Measurements from ENCODE around the gene AKAP8L. TPM values are rescaled to one million over a fixed set of nuclear protein-coding genes. Genes with fewer than 3 reads are reported as not detected.

AKAP8L gene
- total and polyA plus RNA-seq, 2 donors (not counting 1 experiment from before 2014, with no cell fraction given) = 184 to 211 TPM

DNA sequence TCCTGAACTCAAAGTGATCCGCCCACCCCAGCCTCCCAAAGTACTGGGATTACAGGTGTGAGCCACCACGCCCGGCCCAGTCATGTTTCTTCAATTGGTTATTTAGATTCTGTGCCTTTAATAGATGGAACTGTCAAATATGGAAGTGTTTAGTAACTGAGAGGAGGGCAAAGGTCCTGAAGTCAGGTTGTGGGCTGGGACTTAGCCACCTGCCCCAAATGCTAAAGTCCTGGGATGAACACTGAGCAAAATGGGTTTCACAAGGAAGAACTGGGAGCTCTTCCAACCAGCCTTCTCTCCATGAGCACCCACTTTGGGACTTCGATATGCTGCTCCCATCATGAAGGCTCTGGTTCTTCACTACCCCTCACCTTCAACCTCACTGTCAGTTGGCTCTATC lies 60.9 kb downstream of the AKAP8L start:
- H3K9ac ChIP-seq (ENCODE audit: low read length) = no peak overlapping the region
- no peak overlapping the region for H3K4me2 ChIP-seq (replicated peaks; ENCODE audit: low read depth, low read length, poor library complexity, severe bottlenecking)
- Mint-ChIP-seq H3K4me1 (no peaks in the 10 kb centered on the region), H3K27ac (no peak overlapping the region), H3K9me3 (ENCODE audit: insufficient read depth) (no peaks in the 10 kb centered on the region), H3K4me3 (no peak overlapping the region), H3K27me3 (no peaks in the 10 kb centered on the region)
- no peaks in the 10 kb centered on the region for H3K9me3 ChIP-seq (ENCODE audit: control extremely low read depth in 1 of 3, control insufficient read depth in 2 of 3, insufficient read depth in 1 of 3, low read length in 2 of 3)
- peaks cover 23 to 76% of the 10 kb centered on the region in 2 experiments for H3K36me3 ChIP-seq (replicated peaks in 1 of 2; ENCODE audit: control extremely low read depth in 1 of 2, control insufficient read depth in 1 of 2, extremely low read depth in 1 of 2, insufficient read depth in 2 of 2, low read length in 1 of 2)
- H3K4me3 ChIP-seq (ENCODE audit: control extremely low read depth in 1 of 5, extremely low read depth in 1 of 5, insufficient read depth in 1 of 5, low read depth in 2 of 5, low read length in 4 of 5) = no peak overlapping the region
- TF ChIP-seq EZH2 (IDR thresholded peaks at IDR 0.05; ENCODE audit: borderline replicate concordance, insufficient read depth, low read depth, low read length, poor library complexity, severe bottlenecking) = no peak
- TF ChIP-seq, protein P1, sequence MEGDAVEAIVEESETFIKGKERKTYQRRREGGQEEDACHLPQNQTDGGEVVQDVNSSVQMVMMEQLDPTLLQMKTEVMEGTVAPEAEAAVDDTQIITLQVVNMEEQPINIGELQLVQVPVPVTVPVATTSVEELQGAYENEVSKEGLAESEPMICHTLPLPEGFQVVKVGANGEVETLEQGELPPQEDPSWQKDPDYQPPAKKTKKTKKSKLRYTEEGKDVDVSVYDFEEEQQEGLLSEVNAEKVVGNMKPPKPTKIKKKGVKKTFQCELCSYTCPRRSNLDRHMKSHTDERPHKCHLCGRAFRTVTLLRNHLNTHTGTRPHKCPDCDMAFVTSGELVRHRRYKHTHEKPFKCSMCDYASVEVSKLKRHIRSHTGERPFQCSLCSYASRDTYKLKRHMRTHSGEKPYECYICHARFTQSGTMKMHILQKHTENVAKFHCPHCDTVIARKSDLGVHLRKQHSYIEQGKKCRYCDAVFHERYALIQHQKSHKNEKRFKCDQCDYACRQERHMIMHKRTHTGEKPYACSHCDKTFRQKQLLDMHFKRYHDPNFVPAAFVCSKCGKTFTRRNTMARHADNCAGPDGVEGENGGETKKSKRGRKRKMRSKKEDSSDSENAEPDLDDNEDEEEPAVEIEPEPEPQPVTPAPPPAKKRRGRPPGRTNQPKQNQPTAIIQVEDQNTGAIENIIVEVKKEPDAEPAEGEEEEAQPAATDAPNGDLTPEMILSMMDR (IDR thresholded peaks at IDR 0.05) = no peak
- ATAC-seq (ENCODE audit: low read depth) = no peak
- ChIA-PET POLR2A (interaction anchor here (0.6 to 0.9 kb wide), 5 partner anchors 21 to 1630 kb away, joined by 3 to 8 read pairs (median 7); partner anchors contain the start of gene AKAP8), CTCF (interaction anchor here (1.0 kb wide), 2 partner anchors 61 to 69 kb away, joined by 3 to 5 read pairs; partner anchors contain the start of gene AKAP8L)
- H3K79me2 ChIP-seq (ENCODE audit: control insufficient read depth, insufficient read depth, low read length) = peaks cover 9% of the 10 kb centered on the region
- H3K4me1 ChIP-seq (ENCODE audit: control insufficient read depth in 2 of 2, insufficient read depth in 2 of 2, low read length in 2 of 2) = no peaks in the 10 kb centered on the region
- WGBS (ENCODE audit: insufficient coverage) = 100% methylated on average over 1 of the region's 4 CpGs
- intact Hi-C loops (cut with micrococcal nuclease) = no loop called here
- H4K20me1 ChIP-seq (ENCODE audit: control insufficient read depth, insufficient read depth, low read length, poor library complexity, severe bottlenecking) = peaks cover 6% of the 10 kb centered on the region
- no peak overlapping the region for H3K27ac ChIP-seq (ENCODE audit: low read length in 2 of 2)
- H3K27me3 ChIP-seq (replicated peaks in 1 of 4; ENCODE audit: control extremely low read depth in 1 of 4, control insufficient read depth in 3 of 4, insufficient read depth in 4 of 4, low read length in 3 of 4) = no peaks in the 10 kb centered on the region
- no peak overlapping the region for H2AFZ ChIP-seq (ENCODE audit: insufficient read depth, low read depth, low read length, poor library complexity, severe bottlenecking)
- no peak for DNase-seq

DNA sequence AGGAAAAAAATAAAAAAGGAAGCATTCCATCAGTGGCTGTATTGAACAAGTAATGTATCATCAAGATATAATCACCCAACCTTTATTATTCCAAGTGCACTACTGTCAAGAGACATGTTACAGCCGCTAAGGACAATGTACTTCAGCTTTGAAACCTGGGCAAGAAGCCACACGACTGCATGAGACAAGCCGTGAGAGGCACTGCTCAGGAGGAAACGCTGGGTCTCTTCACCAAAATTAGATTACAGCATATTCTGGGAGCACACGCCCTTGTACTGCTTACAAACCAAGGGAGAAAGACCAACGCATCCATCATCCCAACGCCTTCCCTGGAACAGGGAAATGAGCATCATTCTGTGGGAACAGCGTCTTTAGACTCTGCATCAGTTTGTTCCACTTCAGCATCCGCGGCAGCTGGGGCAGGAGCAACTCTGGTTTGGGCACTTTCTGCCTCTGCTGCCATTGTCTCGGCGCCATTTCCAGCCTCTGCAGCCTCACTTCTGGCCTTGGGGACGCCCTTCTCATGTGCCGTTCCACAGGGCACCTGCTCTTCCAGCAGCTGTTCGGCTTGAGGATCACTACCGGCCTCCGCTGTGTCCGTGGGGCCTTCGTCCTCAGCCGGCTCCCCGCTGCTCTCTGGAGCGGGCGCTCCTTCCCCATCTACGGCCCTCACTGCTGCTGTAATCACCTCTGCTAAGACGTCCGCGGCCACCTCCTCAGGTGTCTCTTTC lies 64.1 kb downstream of the AKAP8L start:
- Histone ChIP-seq H3K4me1 (ENCODE audit: control insufficient read depth in 2 of 2, insufficient read depth in 2 of 2, low read length in 2 of 2) (no peaks in the 10 kb centered on the region), H3K4me3 (ENCODE audit: control extremely low read depth in 1 of 5, extremely low read depth in 1 of 5, insufficient read depth in 1 of 5, low read depth in 2 of 5, low read length in 4 of 5) (no peak overlapping the region), H3K27me3 (replicated peaks in 1 of 4; ENCODE audit: control extremely low read depth in 1 of 4, control insufficient read depth in 3 of 4, insufficient read depth in 4 of 4, low read length in 3 of 4) (no peaks in the 10 kb centered on the region), H3K27ac (ENCODE audit: low read length in 2 of 2) (no peak overlapping the region), H3K79me2 (ENCODE audit: control insufficient read depth, insufficient read depth, low read length) (peaks cover 3% of the 10 kb centered on the region), H3K36me3 (replicated peaks in 1 of 2; ENCODE audit: control extremely low read depth in 1 of 2, control insufficient read depth in 1 of 2, extremely low read depth in 1 of 2, insufficient read depth in 2 of 2, low read length in 1 of 2) (peaks cover 23 to 60% of the 10 kb centered on the region in 2 experiments), H3K9ac (ENCODE audit: low read length) (no peak overlapping the region), H2AFZ (ENCODE audit: insufficient read depth, low read depth, low read length, poor library complexity, severe bottlenecking) (no peak overlapping the region), H3K4me2 (replicated peaks; ENCODE audit: low read depth, low read length, poor library complexity, severe bottlenecking) (no peak overlapping the region), H4K20me1 (ENCODE audit: control insufficient read depth, insufficient read depth, low read length, poor library complexity, severe bottlenecking) (no peaks in the 10 kb centered on the region), H3K9me3 (ENCODE audit: control extremely low read depth in 1 of 3, control insufficient read depth in 2 of 3, insufficient read depth in 1 of 3, low read length in 2 of 3) (no peaks in the 10 kb centered on the region)
- ChIA-PET CTCF (interaction anchor here (0.5 to 0.7 kb wide), 2 partner anchors 294 to 1417 kb away, joined by 3 to 4 read pairs; no protein-coding TSS in a partner anchor), POLR2A (no interaction called here)
- no peak overlapping the region for H3K27ac Mint-ChIP-seq
- H3K4me3 Mint-ChIP-seq = no peak overlapping the region
- TF ChIP-seq EZH2 (IDR thresholded peaks at IDR 0.05; ENCODE audit: borderline replicate concordance, insufficient read depth, low read depth, low read length, poor library complexity, severe bottlenecking) = no peak
- TF ChIP-seq, protein P1 (IDR thresholded peaks at IDR 0.05) = no peak
- intact Hi-C loops (cut with micrococcal nuclease) = no loop called here
- no peaks in the 10 kb centered on the region for H3K27me3 Mint-ChIP-seq
- no peaks in the 10 kb centered on the region for H3K9me3 Mint-ChIP-seq (ENCODE audit: insufficient read depth)
- ATAC-seq (ENCODE audit: low read depth) = no peak
- no peak for DNase-seq
- WGBS (ENCODE audit: insufficient coverage) = 96% methylated on average over 27 of the region's 27 CpGs
- no peaks in the 10 kb centered on the region for H3K4me1 Mint-ChIP-seq
